Measurements from ENCODE around the gene ULK3. TPM values are rescaled to one million over a fixed set of nuclear protein-coding genes. Genes with fewer than 3 reads are reported as not detected.
"Not testable (repeated sequence)": the region's sequence is repeated elsewhere in the genome, so short reads cannot be mapped to it uniquely, and the experiment has no call there.

Gene ULK3
- total RNA-seq, 3 donors from 2014 or later = 28.3 to 48.8 (median 48.0) TPM

DNA sequence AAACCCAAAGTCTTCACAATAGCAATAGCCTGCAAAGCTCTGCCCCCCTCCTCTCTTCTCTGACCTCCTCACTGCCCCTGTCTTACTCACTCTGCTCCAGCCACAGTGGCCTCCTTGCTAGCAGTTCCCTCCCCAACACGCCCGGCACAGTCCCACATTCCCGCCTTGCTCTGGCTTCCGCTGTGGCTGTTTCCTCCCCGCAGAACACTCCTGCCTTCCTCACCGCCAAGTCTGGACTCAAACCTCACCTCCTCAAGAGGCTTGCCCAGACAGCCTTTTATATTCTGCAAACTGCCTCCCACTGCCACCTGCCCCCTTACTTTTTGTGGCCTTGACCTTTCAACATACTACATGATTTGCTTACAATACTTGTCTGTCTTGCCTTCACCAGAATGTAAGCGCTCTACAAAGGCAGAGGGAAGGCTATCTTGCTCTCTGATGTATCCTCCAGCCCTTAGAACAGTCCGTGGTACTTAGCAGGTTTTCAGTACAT, 46.5 kb upstream of the ULK3 start:
- Histone ChIP-seq H3K4me3 (peak overlapping the region; percentile 88 to 97 (median 91)), H3K27me3 (no peaks in the 10 kb centered on the region), H3K9me3 (no peaks in the 10 kb centered on the region), H3K4me1 (peaks cover 0 to 7% of the 10 kb centered on the region in 2 donors), H3K36me3 (no peaks in the 10 kb centered on the region), H3K27ac (peak overlapping the region; percentile 77 to 89)
- no peak for TF ChIP-seq POLR2A (IDR thresholded peaks at IDR 0.05)
- no peak for TF ChIP-seq POLR2AphosphoS5 (IDR thresholded peaks at IDR 0.05)
- TF ChIP-seq, protein P1, sequence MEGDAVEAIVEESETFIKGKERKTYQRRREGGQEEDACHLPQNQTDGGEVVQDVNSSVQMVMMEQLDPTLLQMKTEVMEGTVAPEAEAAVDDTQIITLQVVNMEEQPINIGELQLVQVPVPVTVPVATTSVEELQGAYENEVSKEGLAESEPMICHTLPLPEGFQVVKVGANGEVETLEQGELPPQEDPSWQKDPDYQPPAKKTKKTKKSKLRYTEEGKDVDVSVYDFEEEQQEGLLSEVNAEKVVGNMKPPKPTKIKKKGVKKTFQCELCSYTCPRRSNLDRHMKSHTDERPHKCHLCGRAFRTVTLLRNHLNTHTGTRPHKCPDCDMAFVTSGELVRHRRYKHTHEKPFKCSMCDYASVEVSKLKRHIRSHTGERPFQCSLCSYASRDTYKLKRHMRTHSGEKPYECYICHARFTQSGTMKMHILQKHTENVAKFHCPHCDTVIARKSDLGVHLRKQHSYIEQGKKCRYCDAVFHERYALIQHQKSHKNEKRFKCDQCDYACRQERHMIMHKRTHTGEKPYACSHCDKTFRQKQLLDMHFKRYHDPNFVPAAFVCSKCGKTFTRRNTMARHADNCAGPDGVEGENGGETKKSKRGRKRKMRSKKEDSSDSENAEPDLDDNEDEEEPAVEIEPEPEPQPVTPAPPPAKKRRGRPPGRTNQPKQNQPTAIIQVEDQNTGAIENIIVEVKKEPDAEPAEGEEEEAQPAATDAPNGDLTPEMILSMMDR (IDR thresholded peaks at IDR 0.05) = no peak
- DNase-seq (ENCODE audit: low spot score in 2 of 2) = no peak
- intact Hi-C loops (cut with DNase I; ENCODE audit: low total_unique reads) = no loop called here

DNA sequence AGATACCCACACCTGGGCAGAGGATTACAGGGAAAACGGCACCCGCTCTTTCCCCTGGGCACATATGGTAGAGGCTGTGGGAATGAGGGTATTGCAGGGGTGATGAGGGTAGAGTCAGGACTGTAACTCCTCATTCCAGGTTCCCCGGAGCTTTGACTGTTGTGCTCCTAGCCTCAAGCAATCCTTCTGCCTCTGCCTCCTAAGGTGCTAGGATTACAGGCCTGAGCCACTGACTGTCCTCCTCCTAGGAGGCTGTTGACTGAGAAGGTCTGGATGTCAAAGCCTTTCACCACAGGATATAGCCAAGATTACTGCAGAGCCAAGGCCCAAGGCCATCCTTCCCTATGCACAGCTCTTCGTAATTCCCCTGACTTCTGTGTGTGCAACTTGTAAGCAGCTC, 45.8 kb upstream of the ULK3 start:
- intact Hi-C loops (cut with DNase I; ENCODE audit: low total_unique reads) = no loop called here
- no peaks in the 10 kb centered on the region for H3K9me3 ChIP-seq
- TF ChIP-seq POLR2A (IDR thresholded peaks at IDR 0.05) (no peak), POLR2AphosphoS5 (IDR thresholded peaks at IDR 0.05) (no peak)
- TF ChIP-seq, protein P1 (IDR thresholded peaks at IDR 0.05) = no peak
- peak overlapping the region in 1 of 2 donors; percentile 89 for H3K27ac ChIP-seq
- no peaks in the 10 kb centered on the region for H3K27me3 ChIP-seq
- H3K36me3 ChIP-seq = no peaks in the 10 kb centered on the region
- H3K4me3 ChIP-seq = peak overlapping the region in 1 of 3 donors; percentile 97
- peaks cover 0 to 7% of the 10 kb centered on the region in 2 donors for H3K4me1 ChIP-seq
- DNase-seq (ENCODE audit: low spot score in 2 of 2) = no peak

DNA sequence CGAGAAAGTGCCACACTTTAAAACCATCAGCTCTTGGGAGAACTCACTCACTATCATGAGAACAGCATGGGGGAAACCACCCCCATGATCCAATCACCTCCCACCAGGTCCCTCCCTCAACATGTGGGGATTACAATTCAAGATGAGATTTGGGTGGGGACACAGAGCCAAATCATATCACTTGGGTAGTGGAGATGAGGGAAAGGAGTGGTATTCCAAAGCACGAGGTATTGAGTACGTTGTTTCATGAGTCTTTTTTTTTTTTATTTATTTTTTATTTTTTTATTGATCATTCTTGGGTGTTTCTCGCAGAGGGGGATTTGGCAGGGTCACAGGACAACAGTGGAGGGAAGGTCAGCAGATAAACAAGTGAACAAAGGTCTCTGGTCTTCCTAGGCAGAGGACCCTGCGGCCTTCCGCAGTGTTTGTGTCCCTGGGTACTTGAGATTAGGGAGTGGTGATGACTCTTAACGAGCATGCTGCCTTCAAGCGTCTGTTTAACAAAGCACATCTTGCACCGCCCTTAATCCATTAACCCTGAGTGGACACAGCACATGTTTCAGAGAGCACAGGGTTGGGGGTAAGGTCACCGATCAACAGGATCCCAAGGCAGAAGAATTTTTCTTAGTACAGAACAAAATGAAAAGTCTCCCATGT, 44.7 kb upstream of the ULK3 start:
- H3K27ac ChIP-seq; intact Hi-C loops (cut with DNase I; ENCODE audit: low total_unique reads): not testable (repeated sequence)

DNA sequence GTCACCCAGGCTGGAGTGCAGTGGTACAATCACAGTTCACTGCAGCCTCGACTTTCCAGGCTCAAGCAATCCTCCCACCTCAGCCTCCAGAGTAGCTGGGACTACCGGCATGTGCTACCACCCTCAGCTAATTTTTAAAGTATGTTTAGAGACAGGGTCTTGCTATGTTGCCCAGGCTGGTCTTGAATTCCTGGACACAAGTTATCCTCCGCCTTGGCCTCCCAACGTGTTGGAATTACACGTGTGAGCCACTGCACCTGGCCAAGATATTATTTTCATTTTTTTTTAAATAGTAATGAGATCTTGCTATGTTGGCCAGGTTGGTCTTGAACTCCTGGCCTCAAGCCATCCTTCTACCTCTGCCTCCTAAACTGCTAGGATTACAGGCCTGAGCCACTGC, 42.5 kb upstream of the ULK3 start:
- no peak for DNase-seq (ENCODE audit: low spot score in 2 of 2)
- Histone ChIP-seq H3K4me1 (peaks cover 0 to 7% of the 10 kb centered on the region in 2 donors), H3K27ac (no peak overlapping the region), H3K4me3 (no peak overlapping the region), H3K9me3 (no peaks in the 10 kb centered on the region), H3K27me3 (no peaks in the 10 kb centered on the region), H3K36me3 (no peaks in the 10 kb centered on the region)
- intact Hi-C loops (cut with DNase I; ENCODE audit: low total_unique reads) = no loop called here
- TF ChIP-seq POLR2AphosphoS5 (IDR thresholded peaks at IDR 0.05) (no peak), POLR2A (IDR thresholded peaks at IDR 0.05) (no peak)
- TF ChIP-seq, protein P1 (IDR thresholded peaks at IDR 0.05) = no peak

More for the DNA sequence above, 44.7 kb upstream of the ULK3 start:
- DNase-seq (ENCODE audit: low spot score in 2 of 2); H3K4me3 ChIP-seq; H3K36me3 ChIP-seq; H3K4me1 ChIP-seq; H3K27me3 ChIP-seq; H3K9me3 ChIP-seq: not testable (repeated sequence)

DNA sequence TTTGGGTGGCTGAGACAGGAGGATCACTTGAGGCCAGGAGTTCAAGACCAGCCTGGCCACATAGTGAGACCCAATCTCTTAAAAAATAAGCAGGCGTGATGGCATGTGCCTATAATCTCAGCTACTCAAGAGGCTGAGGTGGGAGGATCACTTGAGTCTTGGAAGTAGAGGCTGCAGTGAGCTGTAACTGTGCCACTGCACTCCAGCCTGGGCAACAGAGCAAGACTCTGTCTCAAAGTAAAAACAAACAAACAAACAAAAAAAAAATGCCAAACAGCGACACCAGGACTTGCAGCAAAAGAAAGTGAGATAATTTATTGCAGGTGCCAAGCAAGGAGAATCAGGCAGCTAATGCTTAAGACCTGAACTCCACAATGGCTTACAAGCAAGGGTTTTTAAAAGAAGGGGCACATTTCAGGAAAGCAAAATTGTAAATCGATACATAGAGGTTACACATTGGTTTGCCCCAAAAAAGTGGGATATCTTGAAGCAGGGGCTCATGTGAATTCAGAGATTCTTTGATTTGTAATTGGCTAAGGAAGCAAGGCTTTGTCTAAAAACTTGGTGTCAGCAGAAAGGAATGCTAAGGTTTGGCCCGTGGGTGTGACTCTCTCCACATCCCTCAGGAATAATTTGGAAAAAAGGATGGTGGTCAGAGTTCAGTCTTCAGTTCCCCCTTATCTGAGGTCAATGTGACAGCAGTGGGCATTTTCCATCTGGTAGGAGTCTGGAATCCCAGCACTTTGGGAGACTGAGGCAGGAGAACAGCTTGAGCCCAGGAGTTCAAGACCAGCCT, 41.7 kb upstream of the ULK3 start:
- H3K27me3 ChIP-seq = no peaks in the 10 kb centered on the region
- H3K27ac ChIP-seq = no peak overlapping the region
- peaks cover 0 to 7% of the 10 kb centered on the region in 2 donors for H3K4me1 ChIP-seq
- DNase-seq (ENCODE audit: low spot score in 2 of 2) = no peak
- H3K36me3 ChIP-seq = no peaks in the 10 kb centered on the region
- H3K9me3 ChIP-seq = no peaks in the 10 kb centered on the region
- intact Hi-C loops (cut with DNase I; ENCODE audit: low total_unique reads) = no loop called here
- H3K4me3 ChIP-seq = no peak overlapping the region
- TF ChIP-seq POLR2A (IDR thresholded peaks at IDR 0.05) = no peak

DNA sequence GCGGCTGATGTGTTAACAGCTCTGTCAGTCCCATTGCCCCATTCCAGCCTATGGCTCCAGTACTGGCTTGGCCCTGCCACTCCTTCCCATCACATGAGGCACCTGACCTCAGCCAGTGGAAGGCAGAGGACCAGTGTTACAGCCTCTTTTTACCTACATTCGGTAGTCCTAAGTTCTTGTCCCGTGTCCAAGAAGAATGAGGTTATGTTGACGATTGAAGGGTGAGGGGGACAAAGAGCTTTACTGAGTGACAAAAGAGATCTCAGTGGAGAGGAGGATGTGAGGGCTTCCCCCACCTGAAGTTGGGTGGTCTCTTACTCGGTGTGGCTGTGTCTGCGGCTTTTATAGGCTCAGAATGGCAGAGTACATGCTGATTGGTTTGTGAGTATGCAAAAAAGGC, 39.6 kb upstream of the ULK3 start:
- Histone ChIP-seq H3K4me3 (no peak overlapping the region), H3K27me3 (no peaks in the 10 kb centered on the region), H3K4me1 (no peaks in the 10 kb centered on the region), H3K36me3 (no peaks in the 10 kb centered on the region), H3K27ac (no peak overlapping the region), H3K9me3 (no peaks in the 10 kb centered on the region)
- intact Hi-C loops (cut with DNase I; ENCODE audit: low total_unique reads) = no loop called here
- no peak for TF ChIP-seq POLR2AphosphoS5 (IDR thresholded peaks at IDR 0.05)
- no peak for TF ChIP-seq POLR2A (IDR thresholded peaks at IDR 0.05)
- TF ChIP-seq, protein P1 (IDR thresholded peaks at IDR 0.05) = no peak
- DNase-seq (ENCODE audit: low spot score in 2 of 2) = no peak
